ENCODE measurements around the gene RNF144A. TPM values are rescaled to one million over a fixed set of nuclear protein-coding genes. Genes with fewer than 3 reads are reported as not detected.

RNF144A gene
- total and polyA plus RNA-seq, 3 donors from 2014 or later: 8.9 to 12.9 (median 12.6) TPM

GRCh38 chr2:6926071-6926732 is 9.0 kb downstream of the RNF144A start:
- no peak overlapping the region for H3K4me3 ChIP-seq
- intact Hi-C loops (cut with DNase I; ENCODE audit: low total_unique reads): no loop called here
- TF ChIP-seq CTCF (IDR thresholded peaks at IDR 0.05) (no peak), POLR2A (IDR thresholded peaks at IDR 0.05) (no peak)
- no peak for DNase-seq
- peaks cover 28% of the 10 kb centered on the region for H3K4me1 ChIP-seq
- H3K27me3 ChIP-seq: no peaks in the 10 kb centered on the region
- no peaks in the 10 kb centered on the region for H3K9me3 ChIP-seq
- H3K27ac ChIP-seq: no peak overlapping the region
- WGBS, 2 donors: 79 to 83% methylated on average over 14 of the region's 14 CpGs
- H3K36me3 ChIP-seq (ENCODE audit: low read depth, missing control alignments): no peaks in the 10 kb centered on the region

GRCh38 chr2:6927186-6927585 is 10.0 kb downstream of the RNF144A start:
- no peak overlapping the region for H3K4me3 ChIP-seq
- no peak for TF ChIP-seq CTCF (IDR thresholded peaks at IDR 0.05)
- TF ChIP-seq POLR2A (IDR thresholded peaks at IDR 0.05): no peak
- H3K27me3 ChIP-seq: no peaks in the 10 kb centered on the region
- peak; percentile 76 for DNase-seq
- H3K27ac ChIP-seq: no peak overlapping the region
- H3K36me3 ChIP-seq (ENCODE audit: low read depth, missing control alignments): no peaks in the 10 kb centered on the region
- H3K9me3 ChIP-seq: no peaks in the 10 kb centered on the region
- intact Hi-C loops (cut with DNase I; ENCODE audit: low total_unique reads): no loop called here
- WGBS, 2 donors: 28 to 59% methylated on average over 3 of the region's 3 CpGs
- peaks cover 18% of the 10 kb centered on the region for H3K4me1 ChIP-seq

GRCh38 chr2:6927753-6928152 is 10.5 kb downstream of the RNF144A start:
- H3K27ac ChIP-seq: no peak overlapping the region
- H3K4me3 ChIP-seq: no peak overlapping the region
- DNase-seq: no peak
- no peaks in the 10 kb centered on the region for H3K9me3 ChIP-seq
- WGBS, 2 donors: 95 to 100% methylated on average over 3 of the region's 3 CpGs
- TF ChIP-seq POLR2A (IDR thresholded peaks at IDR 0.05) (no peak), CTCF (IDR thresholded peaks at IDR 0.05) (no peak)
- no peaks in the 10 kb centered on the region for H3K36me3 ChIP-seq (ENCODE audit: low read depth, missing control alignments)
- intact Hi-C loops (cut with DNase I; ENCODE audit: low total_unique reads): no loop called here
- no peaks in the 10 kb centered on the region for H3K27me3 ChIP-seq
- H3K4me1 ChIP-seq: peaks cover 17% of the 10 kb centered on the region

GRCh38 chr2:6928452-6928851 is 11.2 kb downstream of the RNF144A start:
- WGBS, 2 donors: 84 to 88% methylated on average over 9 of the region's 9 CpGs
- intact Hi-C loops (cut with DNase I; ENCODE audit: low total_unique reads): no loop called here
- H3K27me3 ChIP-seq: no peaks in the 10 kb centered on the region
- H3K9me3 ChIP-seq: no peaks in the 10 kb centered on the region
- TF ChIP-seq POLR2A (IDR thresholded peaks at IDR 0.05): no peak
- TF ChIP-seq CTCF (IDR thresholded peaks at IDR 0.05): no peak
- no peaks in the 10 kb centered on the region for H3K36me3 ChIP-seq (ENCODE audit: low read depth, missing control alignments)
- H3K4me3 ChIP-seq: no peak overlapping the region
- H3K4me1 ChIP-seq: peaks cover 17% of the 10 kb centered on the region
- no peak overlapping the region for H3K27ac ChIP-seq
- DNase-seq: no peak

- TF ChIP-seq POLR2A (IDR thresholded peaks at IDR 0.05) (no peak), CTCF (IDR thresholded peaks at IDR 0.05) (no peak)
- H3K27ac ChIP-seq: no peak overlapping the region
- H3K4me1 ChIP-seq: peaks cover 17% of the 10 kb centered on the region
- H3K9me3 ChIP-seq: no peaks in the 10 kb centered on the region
- H3K27me3 ChIP-seq: no peaks in the 10 kb centered on the region
- no peak for DNase-seq
- no peaks in the 10 kb centered on the region for H3K36me3 ChIP-seq (ENCODE audit: low read depth, missing control alignments)
- intact Hi-C loops (cut with DNase I; ENCODE audit: low total_unique reads): no loop called here
- no peak overlapping the region for H3K4me3 ChIP-seq
- WGBS, 2 donors: 82 to 90% methylated on average over 6 of the region's 6 CpGs
Observed at GRCh38 chr2:6929196-6929819, 12.1 kb downstream of the RNF144A start.

Data from testis (tissue), 3 donors.